IMR-90 (cell line): ENCODE measurements around the gene IL11RA. TPM values are rescaled to one million over a fixed set of nuclear protein-coding genes. Genes with fewer than 3 reads are reported as not detected.

Experiments used
- ATAC-seq: fragments of 200-7000 bp; cut with Tn5 transposase; 2 replicates; pipeline ENCODE4 v1.9.1; 2020; ENCODE audit warnings: low read depth, mild to moderate bottlenecking, moderate library complexity
- BruUV-seq: library from RNA; stranded (reverse); fragments of 400-500 nt; replicated peaks from 2 replicates; lab custom pipeline; 2021; lab: Mats Ljungman, UMichigan
- CTCF ChIA-PET: fragments of 300-600 bp; formaldehyde crosslinking; extraction: SDS; loops from one replicate; lab custom pipeline; 2021; ENCODE audit warnings: antibody characterized with exemption; lab: Yijun Ruan, JAX
- POLR2A ChIA-PET: fragments of 300-600 bp; sonication (Branson Sonifier 250); formaldehyde crosslinking; loops from one replicate; lab custom pipeline; 2022; ENCODE audit warnings: antibody characterized with exemption; ENCODE audit not compliant: unreplicated experiment; lab: Charles Lee
- DNase-seq: peaks from one replicate; pipeline ENCODE4 v3.0.0; 2013
- H2AFZ ChIP-seq: replicated peaks from 2 replicates; pipeline ENCODE3; 2013; ENCODE audit warnings: low read length, mild to moderate bottlenecking; ENCODE audit not compliant: poor library complexity
- H2AK5ac ChIP-seq: 2 replicates; pipeline ENCODE4 v1.6.1; 2013; ENCODE audit warnings: low read depth, low read length, inconsistent platforms
- H2AK9ac ChIP-seq: replicated peaks from 2 replicates; pipeline ENCODE3; 2013; ENCODE audit warnings: mild to moderate bottlenecking, low read depth, low read length, moderate library complexity; ENCODE audit not compliant: poor library complexity
- H2BK120ac ChIP-seq: 2 replicates; pipeline ENCODE4 v1.6.1; 2013; ENCODE audit warnings: low read depth, low read length, inconsistent platforms
- H2BK15ac ChIP-seq: 3 replicates; pipeline ENCODE4 v1.6.1; 2013; ENCODE audit warnings: low read depth, low read length, inconsistent platforms
- H2BK20ac ChIP-seq: 2 replicates; pipeline ENCODE4 v1.6.1; 2013; ENCODE audit warnings: low read depth, mild to moderate bottlenecking, inconsistent platforms, low read length, moderate library complexity
- H2BK5ac ChIP-seq: 2 replicates; pipeline ENCODE4 v1.6.1; 2013; ENCODE audit warnings: mild to moderate bottlenecking, low read depth, low read length, inconsistent platforms; ENCODE audit not compliant: poor library complexity, severe bottlenecking
- H3K14ac ChIP-seq: replicated peaks from 2 replicates; pipeline ENCODE4 v1.6.1; 2013; ENCODE audit warnings: low read depth, low read length, inconsistent platforms
- H3K18ac ChIP-seq: 2 replicates; pipeline ENCODE4 v1.6.1; 2013; ENCODE audit warnings: low read depth, low read length, control low read depth
- H3K23ac ChIP-seq: 2 replicates; pipeline ENCODE4 v1.6.1; 2013; ENCODE audit warnings: low read depth, low read length, inconsistent platforms
- H3K27ac ChIP-seq: 2 replicates; pipeline ENCODE4 v1.5.1; 2013; ENCODE audit warnings: mild to moderate bottlenecking, control low read depth, low read length; ENCODE audit not compliant: insufficient read depth
- H3K27me3 ChIP-seq: 2 replicates; pipeline ENCODE4 v1.6.1; 2013; ENCODE audit warnings: low read length; ENCODE audit not compliant: control insufficient read depth, insufficient read depth
- H3K36me3 ChIP-seq: 2 replicates; pipeline ENCODE4 v1.6.1; 2013; ENCODE audit warnings: low read length, mixed read lengths; ENCODE audit not compliant: control insufficient read depth, insufficient read depth
- H3K4ac ChIP-seq: 2 replicates; pipeline ENCODE4 v1.6.1; 2013; ENCODE audit warnings: low read depth, low read length, inconsistent platforms
- H3K4me1 ChIP-seq: 2 replicates; pipeline ENCODE4 v1.6.1; 2013; ENCODE audit warnings: low read length, mixed read lengths; ENCODE audit not compliant: control insufficient read depth, insufficient read depth
- H3K4me2 ChIP-seq: 2 replicates; pipeline ENCODE4 v1.6.1; 2013; ENCODE audit warnings: low read depth, mild to moderate bottlenecking, control low read depth, low read length, moderate library complexity
- H3K4me3 ChIP-seq: 2 replicates; pipeline ENCODE4 v1.5.1; 2013; ENCODE audit warnings: low read depth, mild to moderate bottlenecking, control low read depth, low read length, moderate library complexity; ENCODE audit not compliant: insufficient read depth
- H3K56ac ChIP-seq: 2 replicates; pipeline ENCODE4 v1.6.1; 2013; ENCODE audit warnings: low read length, inconsistent platforms; ENCODE audit not compliant: insufficient read depth; ENCODE audit errors: extremely low read depth
- H3K79me1 ChIP-seq, 2 experiments: 2 replicates each; pipeline ENCODE4 v1.6.1; 2013; ENCODE audit warnings: low read length in 2 of 2, inconsistent platforms in 1 of 2, low read depth in 1 of 2
- H3K9ac ChIP-seq: 2 replicates; pipeline ENCODE4 v1.6.1; 2013; ENCODE audit warnings: low read depth, low read length, control low read depth
- H3K9me1 ChIP-seq: 2 replicates; pipeline ENCODE4 v1.6.1; 2013; ENCODE audit warnings: low read length, inconsistent platforms; ENCODE audit not compliant: insufficient read depth
- H3K9me3 ChIP-seq: 2 replicates; pipeline ENCODE4 v1.6.1; 2013; ENCODE audit warnings: low read length; ENCODE audit not compliant: control insufficient read depth, insufficient read depth
- H4K20me1 ChIP-seq: 2 replicates; pipeline ENCODE4 v1.6.1; 2013; ENCODE audit warnings: low read length, inconsistent platforms; ENCODE audit not compliant: insufficient read depth
- H4K5ac ChIP-seq: 2 replicates; pipeline ENCODE4 v1.6.1; 2013; ENCODE audit warnings: mild to moderate bottlenecking, low read depth, low read length, control low read depth
- H4K8ac ChIP-seq, 2 experiments: 2 replicates each; pipeline ENCODE4 v1.6.1; 2013; ENCODE audit warnings: low read depth in 2 of 2, low read length in 2 of 2, control low read depth in 1 of 2, inconsistent platforms in 1 of 2
- H4K91ac ChIP-seq: 2 replicates; pipeline ENCODE4 v1.6.1; 2013; ENCODE audit warnings: low read depth, low read length, inconsistent platforms; ENCODE audit not compliant: insufficient read depth
- CHD1 ChIP-seq: IDR thresholded peaks from 2 replicates; pipeline ENCODE4 v1.6.1; 2012; ENCODE audit warnings: low read depth, low read length, improper control_type of control experiment
- MAZ ChIP-seq: IDR thresholded peaks from 2 replicates; pipeline ENCODE4 v1.6.1; 2012; ENCODE audit warnings: low read depth, mild to moderate bottlenecking, low read length, improper control_type of control experiment, moderate library complexity, borderline replicate concordance
- MXI1 ChIP-seq: IDR thresholded peaks from 2 replicates; pipeline ENCODE4 v1.6.1; 2012; ENCODE audit warnings: low read depth, mild to moderate bottlenecking, low read length, moderate library complexity, borderline replicate concordance
- POLR2A ChIP-seq: IDR thresholded peaks from 2 replicates; pipeline ENCODE4 v1.6.1; 2012; ENCODE audit warnings: mild to moderate bottlenecking, low read depth, low read length
- SMC3 ChIP-seq: fragments of 150-350 bp; IDR thresholded peaks from 2 replicates; pipeline ENCODE4 v1.6.1; 2016; ENCODE audit warnings: low read depth, mild to moderate bottlenecking, antibody characterized with exemption, low read length, moderate library complexity
- WGBS, 2 experiments: methylation state at CpG; one replicate each; pipeline versions ENCODE4 v1.1.5 to v1.1.7; 2013; ENCODE audit warnings: missing lambda C conversion rate in 2 of 2; ENCODE audit not compliant: insufficient read length in 1 of 2; ENCODE audit errors: extremely low coverage in 2 of 2; 5-methylcytosine and 5-hydroxymethylcytosine counted together
- dilution Hi-C: fragments of 300-500 bp; cut with HindIII; formaldehyde crosslinking; loops from one replicate; pipeline ENCODE4 v1.14.3; 2018; ENCODE audit warnings: low sequenced_read_pairs; ENCODE audit not compliant: unreplicated experiment
- in situ Hi-C: fragments of 300-500 bp; cut with MboI; formaldehyde crosslinking; loops from 3 replicates; pipeline ENCODE4 v1.14.3; 2019; ENCODE audit warnings: low sequenced_read_pairs, inconsistent platforms, mixed read lengths
- intact Hi-C: fragments of 100-400 bp; cut with micrococcal nuclease; formaldehyde crosslinking; loops from 2 replicates; pipeline ENCODE4 v1.10.0; 2022
- polyA plus RNA-seq, 3 experiments: library from polyadenylated mRNA; depleted of rRNA; stranded (reverse); fragments of >200 nt; gene quantifications; 2 replicates each; pipeline ENCODE4 v1.2.3, GENCODE V29; 2012; ENCODE audit warnings: low replicate concordance in 1 of 3
- total RNA-seq: library from RNA; depleted of rRNA; stranded (reverse); fragments of >200 nt; gene quantifications from 2 replicates; pipeline ENCODE4 v1.2.3, GENCODE V29; 2012
- TF ChIP-seq, protein P1 (sequence below): conservative IDR thresholded peaks from 2 replicates; pipeline ENCODE4 v1.5.1; 2012; ENCODE audit warnings: mild to moderate bottlenecking, low read depth, low read length, improper control_type of control experiment

The IL11RA gene
- total and polyA plus RNA-seq, 2 of the 4 experiments (the other 2 are of a cell fraction): 8.2 to 15.9 TPM

DNA sequence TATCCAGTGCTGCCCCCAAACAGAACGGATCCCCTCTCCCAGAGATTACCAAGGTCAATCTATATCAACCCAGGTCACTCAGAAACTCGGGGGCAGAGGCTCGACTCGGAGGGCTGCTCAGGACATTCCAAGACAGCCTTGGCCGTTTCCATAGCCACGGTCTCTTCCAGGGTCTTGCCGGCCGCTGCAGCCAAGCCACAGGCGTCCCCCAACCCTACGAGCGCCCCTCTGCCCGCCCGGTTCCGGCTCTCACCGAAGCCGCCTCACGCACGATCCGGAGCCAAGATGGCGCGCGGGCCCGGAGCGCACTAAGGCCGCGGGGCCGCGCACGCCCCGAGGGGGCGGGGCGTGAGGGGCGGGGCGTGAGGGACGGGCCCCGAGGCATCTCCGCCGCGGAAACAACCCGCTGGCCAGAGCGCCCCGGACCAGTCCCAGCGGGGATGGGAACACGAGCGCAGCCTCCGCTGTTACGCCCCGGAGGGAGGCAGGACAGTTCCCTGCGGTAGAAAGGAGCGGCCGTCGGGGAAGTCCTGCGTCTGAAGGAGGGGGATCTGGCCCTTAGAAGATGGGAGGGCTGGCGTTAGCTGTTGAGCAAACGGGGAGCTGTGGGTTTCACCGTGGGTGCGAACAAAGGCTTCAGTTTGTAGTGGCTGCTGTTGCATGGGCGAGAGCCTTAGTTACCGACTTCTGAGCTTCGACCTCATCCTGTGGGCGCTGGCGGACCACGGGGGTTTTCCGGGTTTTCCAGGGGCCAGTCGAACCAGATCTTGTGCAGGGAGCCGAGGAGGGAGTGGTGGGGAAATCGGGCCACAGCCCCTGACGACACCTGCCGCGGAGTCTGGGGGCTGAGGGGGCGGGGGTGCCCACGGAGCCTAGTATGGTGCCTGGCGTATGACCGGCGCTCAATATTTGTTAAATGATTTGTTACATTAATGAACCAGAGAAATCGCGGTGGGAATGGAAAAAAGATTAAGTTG, 39.9 kb upstream of the IL11RA start, which contains the start of gene RPP25L:
Gene RPP25L, minus strand, starts transcription at position 287 of the 977 bp plus-strand sequence. CDS start 801 bp downstream, outside the sequence.
- POLR2A ChIA-PET: no interaction called here
- in situ Hi-C loops: no loop called here

More for the DNA sequence above, 39.9 kb upstream of the IL11RA start, which contains the start of gene RPP25L:
- Histone ChIP-seq H2AK5ac (peak within 1 kb of the TSS; percentile 75), H3K36me3 (peaks cover 15% of the 10 kb centered on the region), H2BK15ac (no peak within 1 kb of the TSS), H3K27me3 (no peaks in the 10 kb centered on the region), H3K9me1 (peaks cover 12% of the 10 kb centered on the region), H2AK9ac (peak within 1 kb of the TSS; percentile 90), H3K23ac (peak within 1 kb of the TSS; percentile 90), H3K27ac (peak within 1 kb of the TSS; percentile 74), H3K14ac (peak within 1 kb of the TSS; percentile 98), H4K20me1 (no peaks in the 10 kb centered on the region), H2BK120ac (0 out of 2 replicates have a peak within 1 kb of the TSS, but pooled peaks have one; percentile 44), H4K5ac (peak within 1 kb of the TSS; percentile 74), H3K18ac (peak within 1 kb of the TSS; percentile 65), H2BK5ac (peak within 1 kb of the TSS; percentile 66), H3K56ac (peak within 1 kb of the TSS; percentile 80; the same call in 1 of the 2 replicates), H3K9ac (peak within 1 kb of the TSS; percentile 92), H3K4me2 (peak within 1 kb of the TSS; percentile 89), H3K9me3 (no peaks in the 10 kb centered on the region), H2BK20ac (no peak within 1 kb of the TSS), H3K4me3 (peak within 1 kb of the TSS; percentile 69), H4K91ac (peak within 1 kb of the TSS; percentile 78), H2AFZ (peak within 1 kb of the TSS; percentile 97), H3K79me1 (peaks cover 8 to 18% of the 10 kb centered on the region in 2 experiments), H3K4me1 (peaks cover 6% of the 10 kb centered on the region; the same call in 1 of the 2 replicates), H4K8ac (peak within 1 kb of the TSS; percentile 92 to 99), H3K4ac (peak within 1 kb of the TSS; percentile 94)
- CTCF ChIA-PET: interaction anchor here (0.9 to 1.1 kb wide), 2 partner anchors 22 to 208 kb away, joined by 3 read pairs; no protein-coding TSS in a partner anchor
- WGBS, 2 experiments: 1% methylated on average over 38 of the region's 77 CpGs; no CpG with 5 or more reads in 1 of the 2 experiments
- no TSS peak for BruUV-seq
- dilution Hi-C loops (no loop called here), intact Hi-C loops (loop anchor here (1.0 kb wide), 2 partner anchors 22 to 90 kb away; no protein-coding TSS in a partner anchor)
- ATAC-seq (peak; percentile 99), DNase-seq (peak; percentile 78)
- TF ChIP-seq POLR2A (peak; percentile 72), MXI1 (no peak), SMC3 (no peak), MAZ (peak; percentile 76; the same call in 1 of the 2 replicates), CHD1 (no peak)
- TF ChIP-seq, protein P1, sequence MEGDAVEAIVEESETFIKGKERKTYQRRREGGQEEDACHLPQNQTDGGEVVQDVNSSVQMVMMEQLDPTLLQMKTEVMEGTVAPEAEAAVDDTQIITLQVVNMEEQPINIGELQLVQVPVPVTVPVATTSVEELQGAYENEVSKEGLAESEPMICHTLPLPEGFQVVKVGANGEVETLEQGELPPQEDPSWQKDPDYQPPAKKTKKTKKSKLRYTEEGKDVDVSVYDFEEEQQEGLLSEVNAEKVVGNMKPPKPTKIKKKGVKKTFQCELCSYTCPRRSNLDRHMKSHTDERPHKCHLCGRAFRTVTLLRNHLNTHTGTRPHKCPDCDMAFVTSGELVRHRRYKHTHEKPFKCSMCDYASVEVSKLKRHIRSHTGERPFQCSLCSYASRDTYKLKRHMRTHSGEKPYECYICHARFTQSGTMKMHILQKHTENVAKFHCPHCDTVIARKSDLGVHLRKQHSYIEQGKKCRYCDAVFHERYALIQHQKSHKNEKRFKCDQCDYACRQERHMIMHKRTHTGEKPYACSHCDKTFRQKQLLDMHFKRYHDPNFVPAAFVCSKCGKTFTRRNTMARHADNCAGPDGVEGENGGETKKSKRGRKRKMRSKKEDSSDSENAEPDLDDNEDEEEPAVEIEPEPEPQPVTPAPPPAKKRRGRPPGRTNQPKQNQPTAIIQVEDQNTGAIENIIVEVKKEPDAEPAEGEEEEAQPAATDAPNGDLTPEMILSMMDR: no peak
